Measurements from ENCODE around the gene JAML. TPM values are rescaled to one million over a fixed set of nuclear protein-coding genes. Genes with fewer than 3 reads are reported as not detected.

JAML gene
- total RNA-seq, 2 donors from 2014 or later, result 79.9 to 84.0 TPM

DNA sequence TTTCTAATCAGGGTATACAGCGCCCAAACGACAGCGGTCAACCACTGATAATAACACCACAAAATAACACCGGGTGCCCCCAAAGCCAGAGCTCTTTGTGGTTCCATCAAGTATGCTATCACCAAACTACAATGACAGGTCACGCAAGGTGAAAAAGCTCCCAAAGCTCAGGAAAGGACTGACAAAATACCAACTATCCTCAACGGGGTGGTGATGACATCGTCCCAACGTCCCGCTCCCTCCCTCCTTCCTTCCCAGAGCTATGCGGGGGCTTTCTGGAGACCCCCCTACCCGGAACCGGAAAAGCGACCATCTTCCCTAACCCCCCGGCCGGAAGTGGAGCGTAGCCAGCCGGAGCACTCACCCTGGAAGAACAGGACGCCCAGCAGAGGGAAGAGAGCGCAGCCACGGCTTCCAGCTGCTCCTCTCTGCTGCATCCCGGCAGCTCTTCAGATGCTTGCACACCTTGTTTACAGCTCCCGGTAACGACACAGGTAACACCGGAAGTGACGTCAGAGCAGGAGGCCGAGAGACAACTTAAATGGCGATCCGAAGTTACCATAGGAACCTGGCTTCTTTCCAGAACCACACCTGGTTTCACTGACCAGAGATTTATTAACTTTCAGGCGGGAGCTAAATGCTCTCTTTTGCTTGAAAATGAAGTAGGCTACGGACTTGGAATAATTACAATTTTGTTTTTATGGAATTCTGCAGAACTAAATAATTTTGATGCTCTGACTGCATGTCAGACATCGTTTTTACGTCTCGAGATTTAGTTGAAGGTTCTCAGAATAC is 27.2 kb upstream of the JAML start, which contains the start of gene MPZL3:
Gene MPZL3, minus strand, starts transcription at position 508 of the 795 bp plus-strand sequence. Its CDS starts 71 bp downstream, at position 437.
- no peaks in the 10 kb centered on the region for H3K9me3 ChIP-seq (ENCODE audit: control insufficient read depth, low read length, poor library complexity, severe bottlenecking)
- Mint-ChIP-seq H3K36me3 (ENCODE audit: low read depth) (peaks cover 3% of the 10 kb centered on the region), H3K27ac (peak within 1 kb of the TSS; percentile 99), H3K27me3 (no peaks in the 10 kb centered on the region), H3K4me1 (peaks cover 27% of the 10 kb centered on the region), H3K4me3 (peak within 1 kb of the TSS; percentile 95)
- ATAC-seq, result peak; percentile 88
- peak; percentile 55 to 74 (median 63) for DNase-seq

DNA sequence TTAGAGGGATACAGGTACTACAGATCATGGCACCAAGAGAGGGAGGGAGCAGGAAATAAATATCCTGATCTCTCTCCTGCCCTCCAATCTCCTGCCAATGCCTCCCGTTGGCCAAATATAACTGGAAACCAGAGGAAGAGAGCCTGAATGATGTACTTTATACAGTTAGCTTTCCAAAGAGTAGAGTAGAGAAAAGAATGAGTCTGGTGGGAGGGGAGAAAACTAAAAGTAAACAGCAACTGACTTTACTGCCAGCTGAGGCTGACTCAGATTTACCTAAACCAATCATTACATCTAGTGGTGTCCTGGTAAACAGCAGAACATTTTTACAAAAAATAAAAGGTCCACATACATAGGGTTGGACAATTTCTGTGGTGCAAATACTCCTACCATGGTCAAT is 22.2 kb upstream of the JAML start:
- ATAC-seq (peak; percentile 16), DNase-seq (no peak)
- peaks cover 60% of the 10 kb centered on the region for H3K4me1 Mint-ChIP-seq
- H3K36me3 Mint-ChIP-seq (ENCODE audit: low read depth), result peaks cover 9% of the 10 kb centered on the region
- peak overlapping the region; percentile 22 for H3K4me3 Mint-ChIP-seq
- H3K9me3 ChIP-seq (ENCODE audit: control insufficient read depth, low read length, poor library complexity, severe bottlenecking), result no peaks in the 10 kb centered on the region
- no peaks in the 10 kb centered on the region for H3K27me3 Mint-ChIP-seq
- H3K27ac Mint-ChIP-seq, result peak overlapping the region; percentile 97

DNA sequence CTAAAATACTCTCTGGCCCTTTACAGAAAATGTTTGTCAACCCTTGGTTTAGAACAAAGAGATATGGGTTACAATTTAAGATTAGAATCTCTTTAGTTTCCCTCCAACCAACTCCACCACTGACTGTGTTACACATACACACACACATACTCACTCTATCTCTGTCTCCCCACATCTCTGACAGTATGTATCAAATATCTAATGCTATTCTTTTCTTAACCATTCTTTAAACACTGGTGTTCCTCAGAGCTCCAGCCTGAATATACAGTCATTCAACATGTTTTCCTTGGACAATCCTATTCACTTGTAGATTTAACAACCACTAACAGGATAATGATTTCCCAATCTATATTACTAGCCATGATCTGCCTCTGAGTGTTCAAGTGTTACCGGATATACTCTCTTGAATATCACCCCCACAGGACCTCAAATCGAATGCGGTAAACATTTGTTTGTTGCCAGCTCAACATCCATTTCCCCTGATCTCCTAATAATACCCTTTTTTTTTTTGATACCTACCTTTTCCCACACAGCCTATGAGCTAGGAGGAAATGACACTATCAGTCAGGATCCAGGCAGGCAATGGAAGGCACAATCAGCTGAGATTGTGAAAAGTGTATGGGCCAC is 21.2 kb upstream of the JAML start:
- Mint-ChIP-seq H3K4me3 (peak overlapping the region; percentile 52), H3K36me3 (ENCODE audit: low read depth) (peaks cover 9% of the 10 kb centered on the region), H3K4me1 (peaks cover 69% of the 10 kb centered on the region), H3K27me3 (no peaks in the 10 kb centered on the region), H3K27ac (peak overlapping the region; percentile 97)
- peak; percentile 26 for ATAC-seq
- DNase-seq, result no peak
- H3K9me3 ChIP-seq (ENCODE audit: control insufficient read depth, low read length, poor library complexity, severe bottlenecking), result no peaks in the 10 kb centered on the region

DNA sequence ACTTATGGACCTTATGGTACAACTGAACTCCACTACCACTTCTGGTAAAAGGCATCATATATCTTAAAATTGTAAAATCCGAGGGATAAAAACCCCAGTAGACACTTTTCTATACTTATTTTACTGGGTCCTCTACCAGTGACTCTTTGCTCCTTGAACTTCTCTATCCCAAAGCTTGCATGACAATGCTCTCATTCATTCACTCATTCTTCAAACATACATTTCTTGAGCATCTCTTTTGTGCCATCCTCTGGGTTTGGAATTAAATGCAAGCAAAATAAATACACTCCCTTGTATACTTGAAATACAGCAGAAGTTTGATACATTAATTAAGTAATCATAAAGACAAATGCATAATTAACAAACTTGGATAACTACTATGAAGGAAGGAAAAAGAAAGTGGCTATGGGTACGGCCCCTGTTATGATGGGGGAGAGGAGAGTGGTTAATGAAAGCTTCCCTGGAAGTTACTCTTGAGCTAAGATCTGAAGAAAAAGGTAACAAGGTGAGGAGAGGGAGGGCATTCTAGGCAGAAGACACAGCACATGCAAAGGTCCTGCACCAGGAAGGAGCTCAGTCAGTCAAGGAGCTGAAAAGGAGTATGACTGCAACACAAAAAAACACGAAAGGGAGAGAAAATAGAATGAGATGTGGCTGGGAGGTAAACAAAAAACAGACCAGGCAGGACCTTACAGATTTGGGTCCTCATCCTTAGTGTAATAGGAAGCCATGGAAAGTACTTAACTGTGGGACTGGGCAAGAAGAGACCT is 19.4 kb upstream of the JAML start:
- DNase-seq, result no peak
- peaks cover 9% of the 10 kb centered on the region for H3K36me3 Mint-ChIP-seq (ENCODE audit: low read depth)
- H3K4me3 Mint-ChIP-seq, result peak overlapping the region; percentile 69

DNA sequence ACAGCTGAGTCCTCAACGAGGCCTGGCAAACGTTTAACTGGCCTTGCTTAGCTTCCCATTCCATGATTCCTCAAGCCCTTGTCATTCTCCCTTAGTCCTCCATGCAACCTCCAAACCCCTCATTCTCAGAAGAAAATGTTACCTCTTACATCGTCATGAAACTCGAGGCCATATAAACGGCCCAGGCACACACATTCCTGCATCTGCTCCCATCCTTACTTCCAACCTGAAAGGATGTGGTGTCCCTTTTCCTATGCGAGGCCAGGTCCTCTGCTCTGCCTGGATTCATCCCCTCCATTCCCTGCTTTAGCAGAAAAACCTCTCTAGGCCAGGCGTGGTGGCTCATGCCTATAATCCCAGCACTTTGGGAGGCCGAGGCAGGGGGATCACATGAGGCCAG is 18.4 kb upstream of the JAML start:
- Mint-ChIP-seq H3K27me3 (no peaks in the 10 kb centered on the region), H3K27ac (peak overlapping the region; percentile 97), H3K4me3 (peak overlapping the region; percentile 81), H3K36me3 (ENCODE audit: low read depth) (peaks cover 9% of the 10 kb centered on the region), H3K4me1 (peaks cover 82% of the 10 kb centered on the region)
- H3K9me3 ChIP-seq (ENCODE audit: control insufficient read depth, low read length, poor library complexity, severe bottlenecking), result no peaks in the 10 kb centered on the region
- DNase-seq, result no peak
- no peak for ATAC-seq

More for the DNA sequence above, 19.4 kb upstream of the JAML start:
- no peaks in the 10 kb centered on the region for H3K27me3 Mint-ChIP-seq
- peak overlapping the region; percentile 97 for H3K27ac Mint-ChIP-seq
- H3K9me3 ChIP-seq (ENCODE audit: control insufficient read depth, low read length, poor library complexity, severe bottlenecking), result no peaks in the 10 kb centered on the region
- ATAC-seq, result no peak
- H3K4me1 Mint-ChIP-seq, result peaks cover 78% of the 10 kb centered on the region

DNA sequence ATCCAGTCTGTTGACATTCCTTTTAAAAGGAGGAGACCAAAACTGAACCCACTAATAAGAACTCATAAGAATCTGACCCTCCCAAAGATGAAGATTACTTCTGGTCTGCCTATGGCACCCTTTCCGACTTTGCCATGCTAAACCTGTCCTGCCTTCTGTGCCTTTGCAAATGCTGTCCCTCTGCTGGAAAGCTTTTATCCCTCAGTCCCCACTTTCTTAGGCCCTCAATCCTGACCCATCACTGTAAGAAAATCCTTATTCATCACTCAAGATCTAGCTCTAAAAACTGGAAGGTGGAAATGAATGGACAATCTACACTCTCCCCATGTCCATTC is 16.9 kb upstream of the JAML start:
- Mint-ChIP-seq H3K4me1 (peaks cover 73% of the 10 kb centered on the region), H3K27me3 (no peaks in the 10 kb centered on the region), H3K27ac (peak overlapping the region; percentile 97), H3K4me3 (peak overlapping the region; percentile 82), H3K36me3 (ENCODE audit: low read depth) (peaks cover 6% of the 10 kb centered on the region)
- peak; percentile 7 for ATAC-seq
- no peaks in the 10 kb centered on the region for H3K9me3 ChIP-seq (ENCODE audit: control insufficient read depth, low read length, poor library complexity, severe bottlenecking)
- DNase-seq, result no peak

DNA sequence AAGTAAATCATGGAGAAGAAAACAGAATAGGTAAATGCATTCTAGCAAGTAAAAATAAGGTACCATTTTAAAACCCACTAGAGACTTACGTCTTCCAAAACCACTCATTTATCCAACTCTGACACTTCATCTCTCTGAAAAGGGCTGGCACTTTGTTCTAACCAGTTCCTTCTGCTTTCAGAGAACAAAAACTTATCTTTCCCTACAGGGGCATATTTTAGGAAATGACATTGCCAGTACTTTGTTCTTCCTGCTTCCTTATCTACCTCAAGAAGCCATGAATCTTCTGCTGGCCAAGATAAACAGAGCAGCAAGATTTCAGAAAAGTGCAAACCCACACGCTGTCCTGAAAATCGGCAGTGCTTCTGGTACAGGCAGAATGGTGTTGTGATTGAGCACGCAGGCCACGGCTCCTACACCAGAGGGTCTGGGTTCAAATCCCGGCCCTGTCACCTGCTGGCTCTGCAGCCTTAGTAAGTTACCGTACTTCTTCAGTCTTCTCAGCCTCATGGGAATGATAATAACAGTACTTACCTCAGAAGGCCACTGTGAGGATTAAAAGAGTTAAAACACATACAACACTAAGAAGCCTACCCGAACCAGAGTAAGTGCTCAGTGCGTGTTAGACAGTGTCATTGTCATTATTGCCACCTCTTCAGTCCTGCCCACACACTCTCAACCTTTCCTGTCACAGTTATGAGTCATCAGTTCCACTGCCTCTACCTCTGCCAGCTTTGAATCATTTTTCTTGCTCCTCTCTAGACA is 16.4 kb upstream of the JAML start:
- Mint-ChIP-seq H3K27ac (peak overlapping the region; percentile 97), H3K36me3 (ENCODE audit: low read depth) (peaks cover 7% of the 10 kb centered on the region), H3K4me3 (peak overlapping the region; percentile 82), H3K4me1 (peaks cover 74% of the 10 kb centered on the region), H3K27me3 (no peaks in the 10 kb centered on the region)
- DNase-seq, result peak in 1 of 3 donors; percentile 34
- peak; percentile 88 for ATAC-seq
- no peaks in the 10 kb centered on the region for H3K9me3 ChIP-seq (ENCODE audit: control insufficient read depth, low read length, poor library complexity, severe bottlenecking)

DNA sequence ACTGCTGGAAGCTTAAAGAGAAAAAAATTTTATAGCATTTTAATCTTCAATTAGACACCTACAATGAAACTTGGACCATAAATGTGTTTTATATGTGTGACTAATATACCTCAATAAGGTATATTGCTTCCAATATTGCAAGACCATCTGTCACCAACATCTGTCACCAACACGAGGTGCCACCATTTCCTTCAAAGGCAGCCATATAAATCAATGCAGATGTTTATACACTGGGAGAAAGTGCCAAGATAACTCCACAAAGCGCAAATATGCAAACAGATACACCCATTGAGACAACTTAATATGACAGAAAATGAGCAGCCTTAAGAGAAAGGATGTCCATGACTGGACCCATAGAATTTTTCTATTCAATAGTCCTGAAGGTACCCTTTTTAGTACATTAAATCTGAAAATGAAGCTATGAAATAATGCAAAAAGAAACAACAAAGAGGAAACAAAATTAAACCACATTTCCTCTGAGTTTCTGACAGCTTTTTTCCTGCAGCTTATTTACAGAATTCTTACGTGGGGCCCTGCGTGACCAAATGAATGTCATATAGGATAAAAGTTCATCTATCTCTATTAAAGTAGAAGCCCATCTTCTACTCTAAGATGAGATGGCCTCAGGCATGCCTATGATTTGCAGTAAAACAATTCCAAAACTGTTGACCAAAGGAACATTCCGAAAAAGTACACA is 14.8 kb upstream of the JAML start:
- H3K27ac Mint-ChIP-seq, result peak overlapping the region; percentile 97
- DNase-seq, result no peak
- H3K4me3 Mint-ChIP-seq, result peak overlapping the region; percentile 82
- no peaks in the 10 kb centered on the region for H3K9me3 ChIP-seq (ENCODE audit: control insufficient read depth, low read length, poor library complexity, severe bottlenecking)
- H3K4me1 Mint-ChIP-seq, result peaks cover 69% of the 10 kb centered on the region
- H3K36me3 Mint-ChIP-seq (ENCODE audit: low read depth), result peaks cover 11% of the 10 kb centered on the region
- ATAC-seq, result no peak
- H3K27me3 Mint-ChIP-seq, result no peaks in the 10 kb centered on the region

DNA sequence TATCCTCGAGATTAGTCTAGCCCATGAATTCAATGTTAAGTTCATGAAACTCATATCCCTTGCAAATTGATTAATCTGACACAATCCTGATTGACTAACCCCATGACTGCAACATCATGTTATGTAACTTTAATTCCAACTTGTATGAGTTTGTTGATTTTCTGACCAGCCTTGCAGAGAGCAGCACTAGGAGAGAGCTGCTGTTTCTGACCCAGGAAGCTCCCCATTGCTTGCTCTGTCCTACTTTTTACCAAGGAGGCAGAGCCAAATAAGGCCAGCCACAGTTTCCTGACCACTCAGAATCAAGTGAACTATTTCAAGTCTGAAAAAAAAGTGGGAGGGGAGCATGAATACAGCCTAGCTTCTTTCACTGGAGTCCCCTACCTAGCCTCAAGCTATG is 14.1 kb upstream of the JAML start:
- ATAC-seq (peak; percentile 4), DNase-seq (no peak)
- Mint-ChIP-seq H3K27me3 (no peaks in the 10 kb centered on the region), H3K4me3 (peak overlapping the region; percentile 55), H3K36me3 (ENCODE audit: low read depth) (peaks cover 14% of the 10 kb centered on the region), H3K4me1 (peaks cover 69% of the 10 kb centered on the region), H3K27ac (peak overlapping the region; percentile 97)
- no peaks in the 10 kb centered on the region for H3K9me3 ChIP-seq (ENCODE audit: control insufficient read depth, low read length, poor library complexity, severe bottlenecking)

DNA sequence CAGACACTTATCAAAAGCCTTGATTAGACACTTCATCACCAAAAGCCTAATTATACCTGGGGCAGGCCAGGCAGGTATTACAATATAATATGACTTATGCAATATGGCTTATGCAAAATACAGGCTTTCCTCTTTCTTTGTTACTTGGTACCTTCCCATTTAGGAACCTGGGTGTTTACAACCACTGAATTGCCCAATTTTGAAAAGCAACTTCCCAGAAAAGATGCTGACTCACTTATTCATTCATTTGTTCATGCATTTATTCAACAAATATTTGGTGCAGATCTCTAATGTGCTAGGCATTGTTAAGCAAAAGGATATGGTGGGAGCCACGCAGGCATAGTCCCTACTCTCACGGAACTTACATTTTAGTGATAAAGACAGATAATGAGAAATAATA is 13.6 kb upstream of the JAML start:
- Mint-ChIP-seq H3K27me3 (no peaks in the 10 kb centered on the region), H3K27ac (peak overlapping the region; percentile 97), H3K4me1 (peaks cover 64% of the 10 kb centered on the region), H3K4me3 (peak overlapping the region; percentile 55), H3K36me3 (ENCODE audit: low read depth) (peaks cover 14% of the 10 kb centered on the region)
- ATAC-seq (no peak), DNase-seq (no peak)
- no peaks in the 10 kb centered on the region for H3K9me3 ChIP-seq (ENCODE audit: control insufficient read depth, low read length, poor library complexity, severe bottlenecking)

DNA sequence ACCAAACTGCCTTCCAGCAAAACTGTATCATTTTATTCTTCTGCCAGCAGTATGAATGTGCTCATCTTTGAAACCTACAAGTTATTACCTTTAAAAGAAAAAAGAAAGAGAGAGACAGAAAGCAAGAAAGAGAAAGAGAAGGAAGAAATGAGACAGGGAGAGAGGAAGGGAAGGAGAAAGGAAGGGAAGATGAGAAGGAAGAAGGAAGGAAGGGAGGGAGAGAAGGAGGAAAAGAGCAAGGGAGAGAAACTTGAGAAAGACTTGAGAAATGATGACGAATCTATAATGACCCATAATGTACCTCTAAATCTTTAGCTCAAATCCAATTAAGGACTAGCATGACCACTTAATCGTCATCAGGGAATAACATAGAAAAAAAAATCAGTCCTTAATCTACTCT is 11.4 kb upstream of the JAML start:
- DNase-seq (no peak), ATAC-seq (no peak)
- peaks cover 13% of the 10 kb centered on the region for H3K36me3 Mint-ChIP-seq (ENCODE audit: low read depth)
- peaks cover 45% of the 10 kb centered on the region for H3K4me1 Mint-ChIP-seq
- H3K27me3 Mint-ChIP-seq, result no peaks in the 10 kb centered on the region
- H3K27ac Mint-ChIP-seq, result peak overlapping the region; percentile 83
- H3K9me3 ChIP-seq (ENCODE audit: control insufficient read depth, low read length, poor library complexity, severe bottlenecking), result no peaks in the 10 kb centered on the region
- H3K4me3 Mint-ChIP-seq, result no peak overlapping the region

DNA sequence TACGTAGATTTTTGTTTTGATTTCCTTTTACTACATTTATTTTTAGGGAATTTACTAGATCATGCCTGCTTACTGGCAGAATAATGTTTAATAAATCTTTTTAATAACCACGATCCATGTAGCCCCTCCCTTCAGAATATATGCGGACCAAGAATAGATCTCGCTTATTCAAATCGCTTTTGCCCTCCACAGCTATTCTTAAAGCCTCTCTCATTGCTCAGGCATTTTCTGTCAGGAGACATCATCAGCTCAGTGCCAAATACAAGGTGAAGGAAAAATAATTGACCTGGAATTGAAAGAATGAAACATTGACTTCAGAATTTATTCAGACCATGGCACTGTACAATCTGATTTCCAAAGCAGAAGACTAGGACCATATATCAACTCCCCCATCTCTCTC is 10.0 kb upstream of the JAML start:
- Mint-ChIP-seq H3K36me3 (ENCODE audit: low read depth) (peaks cover 13% of the 10 kb centered on the region), H3K27ac (peak overlapping the region; percentile 83), H3K4me3 (no peak overlapping the region), H3K27me3 (no peaks in the 10 kb centered on the region), H3K4me1 (peaks cover 32% of the 10 kb centered on the region)
- ATAC-seq (no peak), DNase-seq (no peak)
- no peaks in the 10 kb centered on the region for H3K9me3 ChIP-seq (ENCODE audit: control insufficient read depth, low read length, poor library complexity, severe bottlenecking)

Measured in T-helper 17 cell (primary cell).